Brain microvascular endothelial cell (primary cell): Measurements from ENCODE around the gene APOA1.

ENCODE experiments used
- DNase-seq: peaks from one replicate; pipeline ENCODE4 v3.0.0-alpha.2; 2020
- H3K27ac ChIP-seq: fragments of 250-450 bp; sonication (Bioruptor Pico); 2 replicates; pipeline ENCODE4 v1.5.1; 2020; ENCODE audit warnings: mild to moderate bottlenecking, moderate library complexity
- H3K27me3 ChIP-seq: fragments of 250-450 bp; sonication (Bioruptor Pico); replicated peaks from 2 replicates; pipeline ENCODE4 v1.5.1; 2020; ENCODE audit warnings: mild to moderate bottlenecking
- H3K36me3 ChIP-seq: fragments of 250-450 bp; sonication (Bioruptor Pico); replicated peaks from 2 replicates; pipeline ENCODE4 v1.5.1; 2020; ENCODE audit warnings: mild to moderate bottlenecking
- H3K4me3 ChIP-seq: 2 replicates; pipeline ENCODE4 v1.5.1; 2011; ENCODE audit warnings: low read depth, mild to moderate bottlenecking, control low read depth, low read length, moderate library complexity
- CTCF ChIP-seq: IDR thresholded peaks from 2 replicates; pipeline ENCODE4 v1.5.1; 2011; ENCODE audit warnings: low read depth, mild to moderate bottlenecking, moderate library complexity, low read length, control low read depth, inconsistent platforms; ENCODE audit errors: missing control alignments
- in situ Hi-C: cut with HindIII; loops from 2 replicates; pipeline ENCODE4 v1.10.0; 2017; ENCODE audit warnings: low sequenced_read_pairs, low pct_ligation_motif_present

The APOA1 gene

GRCh38 chr11:116851626-116852025 is 14.2 kb upstream of the APOA1 start:
- Histone ChIP-seq H3K36me3 (peaks cover 2% of the 10 kb centered on the region), H3K27ac (no peak overlapping the region), H3K27me3 (no peaks in the 10 kb centered on the region), H3K4me3 (no peak overlapping the region)
- no peak for TF ChIP-seq CTCF
- no peak for DNase-seq
- in situ Hi-C loops = no loop called here

GRCh38 chr11:116849486-116849885 is 12.1 kb upstream of the APOA1 start:
- DNase-seq = no peak
- Histone ChIP-seq H3K27ac (no peak overlapping the region), H3K36me3 (peaks cover 10% of the 10 kb centered on the region), H3K27me3 (no peaks in the 10 kb centered on the region), H3K4me3 (no peak overlapping the region)
- TF ChIP-seq CTCF = no peak
- in situ Hi-C loops = no loop called here

DNA sequence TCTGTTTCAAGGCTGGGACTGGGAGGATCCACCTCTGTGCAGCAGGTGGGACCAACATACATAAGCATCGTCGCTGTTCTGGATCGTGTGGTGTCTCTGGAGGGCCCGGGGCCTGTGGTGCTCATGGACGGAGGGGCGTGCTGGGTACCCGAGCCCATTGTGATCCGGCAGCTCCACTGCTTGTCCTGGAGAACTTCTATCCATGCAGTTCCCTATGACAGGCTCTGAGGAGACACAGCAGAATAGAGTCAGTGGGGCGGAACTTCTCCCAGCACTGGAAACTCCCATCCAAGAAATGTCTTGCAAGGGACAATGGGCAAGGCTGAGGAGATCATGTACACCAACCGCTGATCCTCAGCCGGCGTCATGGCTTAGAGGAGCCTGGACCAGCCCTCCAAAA is 11.6 kb upstream of the APOA1 start:
- Histone ChIP-seq H3K27ac (no peak overlapping the region), H3K36me3 (peaks cover 10% of the 10 kb centered on the region), H3K27me3 (no peaks in the 10 kb centered on the region), H3K4me3 (no peak overlapping the region)
- no peak for TF ChIP-seq CTCF
- in situ Hi-C loops = no loop called here
- no peak for DNase-seq

- no peak for DNase-seq
- no peak for TF ChIP-seq CTCF
- Histone ChIP-seq H3K27ac (no peak overlapping the region), H3K4me3 (no peak overlapping the region), H3K27me3 (no peaks in the 10 kb centered on the region), H3K36me3 (peaks cover 10% of the 10 kb centered on the region)
- in situ Hi-C loops = no loop called here
Measured at GRCh38 chr11:116847612-116848011, 10.2 kb upstream of the APOA1 start.

- no peak for DNase-seq
- Histone ChIP-seq H3K27ac (no peak overlapping the region), H3K27me3 (no peaks in the 10 kb centered on the region), H3K36me3 (peaks cover 10% of the 10 kb centered on the region), H3K4me3 (no peak overlapping the region)
- TF ChIP-seq CTCF = no peak
- in situ Hi-C loops = no loop called here
Measured at GRCh38 chr11:116844722-116845121, 7.3 kb upstream of the APOA1 start.

DNA sequence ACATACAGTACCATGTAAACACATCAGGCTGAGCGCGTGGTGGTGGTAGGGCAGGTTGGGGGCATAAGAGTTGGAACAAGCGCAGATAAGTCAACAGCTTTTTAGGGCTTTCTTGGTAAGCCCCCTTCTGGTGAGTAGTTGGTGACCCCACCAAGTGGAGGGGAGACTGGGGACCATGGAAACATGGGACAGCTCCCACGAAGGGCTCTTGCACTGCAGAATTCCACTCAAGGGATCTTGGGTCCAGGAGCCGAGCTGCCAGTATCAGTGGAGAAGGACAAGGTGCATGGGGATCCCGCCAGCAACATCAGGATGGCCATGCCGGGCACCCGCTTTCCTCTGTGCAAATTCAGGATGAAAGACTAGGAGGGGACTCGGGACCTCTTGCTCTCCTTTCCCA is 6.2 kb upstream of the APOA1 start:
- peaks cover 10% of the 10 kb centered on the region for H3K36me3 ChIP-seq
- DNase-seq = no peak
- no peak overlapping the region for H3K4me3 ChIP-seq
- in situ Hi-C loops = no loop called here
- TF ChIP-seq CTCF = no peak
- no peaks in the 10 kb centered on the region for H3K27me3 ChIP-seq
- H3K27ac ChIP-seq = no peak overlapping the region
